GM15510 (cell line): ENCODE data around the gene CSMD2.

Source experiments
- POLR2A ChIP-seq: IDR thresholded peaks from 3 replicates; pipeline ENCODE4 v1.6.1; 2011; ENCODE audit warnings: borderline replicate concordance; ENCODE audit not compliant: insufficient read length; ENCODE audit errors: extremely low read depth

Gene CSMD2

GRCh38 chr1:34166191-34166624 lies 1.2 kb upstream of the CSMD2 start:
- no peak for TF ChIP-seq POLR2A

- TF ChIP-seq POLR2A: no peak
Observed at GRCh38 chr1:34165422-34165921, 442 bp upstream of the CSMD2 start.

GRCh38 chr1:34163792-34164731 lies 968 bp downstream of the CSMD2 start:
- no peak for TF ChIP-seq POLR2A

GRCh38 chr1:34162852-34163766 lies 1.9 kb downstream of the CSMD2 start:
- TF ChIP-seq POLR2A: no peak

- no peak for TF ChIP-seq POLR2A
Observed at GRCh38 chr1:34156739-34157138, 8.3 kb downstream of the CSMD2 start.

GRCh38 chr1:34155860-34156259 lies 9.2 kb downstream of the CSMD2 start:
- no peak for TF ChIP-seq POLR2A

GRCh38 chr1:34153246-34153645 lies 11.8 kb downstream of the CSMD2 start:
- TF ChIP-seq POLR2A: no peak

GRCh38 chr1:34149501-34149900 lies 15.5 kb downstream of the CSMD2 start:
- TF ChIP-seq POLR2A: no peak

GRCh38 chr1:34147301-34147700 lies 17.7 kb downstream of the CSMD2 start:
- no peak for TF ChIP-seq POLR2A

- no peak for TF ChIP-seq POLR2A
Observed at GRCh38 chr1:34144766-34145165, 20.3 kb downstream of the CSMD2 start.

GRCh38 chr1:34143975-34144374 lies 21.1 kb downstream of the CSMD2 start:
- TF ChIP-seq POLR2A: no peak

- TF ChIP-seq POLR2A: no peak
Observed at GRCh38 chr1:34140011-34140676, 24.9 kb downstream of the CSMD2 start.

- no peak for TF ChIP-seq POLR2A
Observed at GRCh38 chr1:34137411-34137810, 27.6 kb downstream of the CSMD2 start.

GRCh38 chr1:34132161-34132420 lies 32.9 kb downstream of the CSMD2 start:
- TF ChIP-seq POLR2A: no peak
